ENCODE measurements around the gene OPCML.

OPCML gene

GRCh38 chr11:133409799-133410198 lies 122.5 kb downstream of the OPCML start:
- no peak overlapping the region for H3K4me3 ChIP-seq (ENCODE audit: low read length in 2 of 2)
- no peak overlapping the region for H3K18ac ChIP-seq (ENCODE audit: low read length)
- H2BK12ac ChIP-seq (ENCODE audit: low read length), result no peak overlapping the region
- H3K36me3 ChIP-seq (replicated peaks in 1 of 2; ENCODE audit: control insufficient read depth in 2 of 2, insufficient read depth in 2 of 2, low read length in 2 of 2), result no peaks in the 10 kb centered on the region
- H3K27ac ChIP-seq (replicated peaks; ENCODE audit: low read length), result no peak overlapping the region
- no peak overlapping the region for H3K4me2 ChIP-seq (ENCODE audit: insufficient read depth, low read length, poor library complexity, severe bottlenecking)
- H3K23ac ChIP-seq (ENCODE audit: low read depth, low read length, poor library complexity), result no peak overlapping the region
- no peak overlapping the region for H2BK5ac ChIP-seq (ENCODE audit: low read length)
- H3K9me3 ChIP-seq (replicated peaks in 1 of 2; ENCODE audit: control insufficient read depth in 2 of 2, insufficient read depth in 1 of 2, low read depth in 1 of 2, low read length in 2 of 2), result no peaks in the 10 kb centered on the region
- H3K9ac ChIP-seq (ENCODE audit: low read depth, low read length, poor library complexity), result no peak overlapping the region
- H3K14ac ChIP-seq (ENCODE audit: low read length), result no peak overlapping the region
- no peak overlapping the region for H2AK5ac ChIP-seq (ENCODE audit: low read depth, low read length)
- H4K8ac ChIP-seq (ENCODE audit: low read depth, low read length), result no peak overlapping the region
- DNase-seq (ENCODE audit: low spot score), result no peak
- H2AFZ ChIP-seq (ENCODE audit: low read length), result no peak overlapping the region
- H3K79me1 ChIP-seq (ENCODE audit: low read depth, low read length), result no peaks in the 10 kb centered on the region
- no peak overlapping the region for H2BK120ac ChIP-seq (ENCODE audit: low read depth, low read length)
- H4K91ac ChIP-seq (ENCODE audit: low read depth, low read length, poor library complexity), result no peak overlapping the region
- no CpG with 5 or more reads among the region's 5 CpGs for WGBS, 2 donors (ENCODE audit: extremely low coverage in 2 of 2, insufficient read length in 2 of 2, insufficient replicate concordance in 1 of 2)
- H2BK15ac ChIP-seq (ENCODE audit: low read length), result no peak overlapping the region
- peaks cover 5 to 14% of the 10 kb centered on the region in 2 donors for H3K4me1 ChIP-seq (ENCODE audit: control insufficient read depth in 2 of 2, insufficient read depth in 1 of 2, low read depth in 1 of 2, low read length in 2 of 2)
- H3K4ac ChIP-seq (ENCODE audit: low read length), result no peak overlapping the region
- H3K27me3 ChIP-seq (ENCODE audit: control insufficient read depth in 3 of 3, insufficient read depth in 3 of 3, low read depth in 1 of 3, low read length in 3 of 3), result no peaks in the 10 kb centered on the region

DNA sequence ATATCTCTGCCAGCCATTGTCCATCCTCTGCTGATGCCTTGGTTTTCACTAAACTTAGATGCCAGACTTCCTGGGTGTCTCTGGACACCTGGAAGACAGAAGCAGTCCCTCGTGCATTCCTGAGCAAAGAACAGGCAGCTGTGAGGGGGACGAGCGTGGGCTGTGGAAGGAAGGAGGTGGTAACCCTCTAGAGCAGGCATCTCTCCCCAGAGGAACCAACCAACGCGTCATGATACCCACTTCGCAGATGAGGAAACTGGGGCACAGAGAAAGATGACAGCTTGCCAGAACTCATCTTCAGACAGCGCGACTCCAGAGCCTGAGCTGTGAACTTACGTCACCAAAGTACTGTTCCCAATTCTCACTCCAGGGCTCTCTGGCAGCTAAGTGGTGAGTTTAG lies 123.4 kb downstream of the OPCML start:
- H3K27me3 ChIP-seq (ENCODE audit: control insufficient read depth in 3 of 3, insufficient read depth in 3 of 3, low read depth in 1 of 3, low read length in 3 of 3), result no peaks in the 10 kb centered on the region
- no peak overlapping the region for H2BK15ac ChIP-seq (ENCODE audit: low read length)
- H2BK12ac ChIP-seq (ENCODE audit: low read length), result no peak overlapping the region
- H4K91ac ChIP-seq (ENCODE audit: low read depth, low read length, poor library complexity), result no peak overlapping the region
- no peak overlapping the region for H2BK120ac ChIP-seq (ENCODE audit: low read depth, low read length)
- no peak overlapping the region for H3K14ac ChIP-seq (ENCODE audit: low read length)
- H2AK5ac ChIP-seq (ENCODE audit: low read depth, low read length), result no peak overlapping the region
- H3K9ac ChIP-seq (ENCODE audit: low read depth, low read length, poor library complexity), result no peak overlapping the region
- H3K4me1 ChIP-seq (ENCODE audit: control insufficient read depth in 2 of 2, insufficient read depth in 1 of 2, low read depth in 1 of 2, low read length in 2 of 2), result peaks cover 5 to 14% of the 10 kb centered on the region in 2 donors
- WGBS, 2 donors (ENCODE audit: extremely low coverage in 2 of 2, insufficient read length in 2 of 2, insufficient replicate concordance in 1 of 2), result no CpG with 5 or more reads among the region's 9 CpGs
- H2BK5ac ChIP-seq (ENCODE audit: low read length), result no peak overlapping the region
- no peak overlapping the region for H2AFZ ChIP-seq (ENCODE audit: low read length)
- H3K4me3 ChIP-seq (ENCODE audit: low read length in 2 of 2), result no peak overlapping the region
- H3K23ac ChIP-seq (ENCODE audit: low read depth, low read length, poor library complexity), result no peak overlapping the region
- no peaks in the 10 kb centered on the region for H3K9me3 ChIP-seq (replicated peaks in 1 of 2; ENCODE audit: control insufficient read depth in 2 of 2, insufficient read depth in 1 of 2, low read depth in 1 of 2, low read length in 2 of 2)
- H3K4me2 ChIP-seq (ENCODE audit: insufficient read depth, low read length, poor library complexity, severe bottlenecking), result no peak overlapping the region
- H4K8ac ChIP-seq (ENCODE audit: low read depth, low read length), result no peak overlapping the region
- peaks cover 1% of the 10 kb centered on the region for H3K79me1 ChIP-seq (ENCODE audit: low read depth, low read length)
- no peaks in the 10 kb centered on the region for H3K36me3 ChIP-seq (replicated peaks in 1 of 2; ENCODE audit: control insufficient read depth in 2 of 2, insufficient read depth in 2 of 2, low read length in 2 of 2)
- no peak for DNase-seq (ENCODE audit: low spot score)
- H3K4ac ChIP-seq (ENCODE audit: low read length), result no peak overlapping the region
- H3K27ac ChIP-seq (replicated peaks; ENCODE audit: low read length), result no peak overlapping the region
- no peak overlapping the region for H3K18ac ChIP-seq (ENCODE audit: low read length)

- H2AK5ac ChIP-seq (ENCODE audit: low read depth, low read length), result no peak overlapping the region
- H3K4me1 ChIP-seq (ENCODE audit: control insufficient read depth in 2 of 2, insufficient read depth in 1 of 2, low read depth in 1 of 2, low read length in 2 of 2), result peaks cover 5 to 14% of the 10 kb centered on the region in 2 donors
- no peak overlapping the region for H4K8ac ChIP-seq (ENCODE audit: low read depth, low read length)
- H2BK12ac ChIP-seq (ENCODE audit: low read length), result no peak overlapping the region
- no peaks in the 10 kb centered on the region for H3K36me3 ChIP-seq (replicated peaks in 1 of 2; ENCODE audit: control insufficient read depth in 2 of 2, insufficient read depth in 2 of 2, low read length in 2 of 2)
- H2BK15ac ChIP-seq (ENCODE audit: low read length), result no peak overlapping the region
- no peak overlapping the region for H3K14ac ChIP-seq (ENCODE audit: low read length)
- no peak overlapping the region for H2BK120ac ChIP-seq (ENCODE audit: low read depth, low read length)
- WGBS, 2 donors (ENCODE audit: extremely low coverage in 2 of 2, insufficient read length in 2 of 2, insufficient replicate concordance in 1 of 2), result no CpG with 5 or more reads among the region's 3 CpGs
- no peak overlapping the region for H2BK5ac ChIP-seq (ENCODE audit: low read length)
- H3K9me3 ChIP-seq (replicated peaks in 1 of 2; ENCODE audit: control insufficient read depth in 2 of 2, insufficient read depth in 1 of 2, low read depth in 1 of 2, low read length in 2 of 2), result no peaks in the 10 kb centered on the region
- H3K4me2 ChIP-seq (ENCODE audit: insufficient read depth, low read length, poor library complexity, severe bottlenecking), result no peak overlapping the region
- H4K91ac ChIP-seq (ENCODE audit: low read depth, low read length, poor library complexity), result no peak overlapping the region
- H3K4me3 ChIP-seq (ENCODE audit: low read length in 2 of 2), result no peak overlapping the region
- no peak overlapping the region for H3K4ac ChIP-seq (ENCODE audit: low read length)
- no peak for DNase-seq (ENCODE audit: low spot score)
- H3K27ac ChIP-seq (replicated peaks; ENCODE audit: low read length), result no peak overlapping the region
- no peak overlapping the region for H3K23ac ChIP-seq (ENCODE audit: low read depth, low read length, poor library complexity)
- H3K27me3 ChIP-seq (ENCODE audit: control insufficient read depth in 3 of 3, insufficient read depth in 3 of 3, low read depth in 1 of 3, low read length in 3 of 3), result no peaks in the 10 kb centered on the region
- peaks cover 1% of the 10 kb centered on the region for H3K79me1 ChIP-seq (ENCODE audit: low read depth, low read length)
- H2AFZ ChIP-seq (ENCODE audit: low read length), result no peak overlapping the region
- no peak overlapping the region for H3K18ac ChIP-seq (ENCODE audit: low read length)
- no peak overlapping the region for H3K9ac ChIP-seq (ENCODE audit: low read depth, low read length, poor library complexity)
These were observed 123.9 kb downstream of the OPCML start for GRCh38 chr11:133408402-133408801.

GRCh38 chr11:133406489-133406888 lies 125.8 kb downstream of the OPCML start:
- no CpG with 5 or more reads among the region's 4 CpGs for WGBS, 2 donors (ENCODE audit: extremely low coverage in 2 of 2, insufficient read length in 2 of 2, insufficient replicate concordance in 1 of 2)
- H3K9ac ChIP-seq (ENCODE audit: low read depth, low read length, poor library complexity), result no peak overlapping the region

More at GRCh38 chr11:133406489-133406888, 125.8 kb downstream of the OPCML start:
- Histone ChIP-seq H3K4me3 (ENCODE audit: low read length in 2 of 2) (no peak overlapping the region), H2BK5ac (ENCODE audit: low read length) (no peak overlapping the region), H3K14ac (ENCODE audit: low read length) (no peak overlapping the region), H4K8ac (ENCODE audit: low read depth, low read length) (no peak overlapping the region), H3K18ac (ENCODE audit: low read length) (no peak overlapping the region), H4K91ac (ENCODE audit: low read depth, low read length, poor library complexity) (no peak overlapping the region), H3K27me3 (ENCODE audit: control insufficient read depth in 3 of 3, insufficient read depth in 3 of 3, low read depth in 1 of 3, low read length in 3 of 3) (no peaks in the 10 kb centered on the region), H3K4me2 (ENCODE audit: insufficient read depth, low read length, poor library complexity, severe bottlenecking) (no peak overlapping the region), H3K23ac (ENCODE audit: low read depth, low read length, poor library complexity) (no peak overlapping the region), H3K4me1 (ENCODE audit: control insufficient read depth in 2 of 2, insufficient read depth in 1 of 2, low read depth in 1 of 2, low read length in 2 of 2) (peaks cover 2 to 11% of the 10 kb centered on the region in 2 donors), H2BK12ac (ENCODE audit: low read length) (no peak overlapping the region), H3K27ac (replicated peaks; ENCODE audit: low read length) (no peak overlapping the region), H2AK5ac (ENCODE audit: low read depth, low read length) (no peak overlapping the region), H3K36me3 (replicated peaks in 1 of 2; ENCODE audit: control insufficient read depth in 2 of 2, insufficient read depth in 2 of 2, low read length in 2 of 2) (no peaks in the 10 kb centered on the region), H2AFZ (ENCODE audit: low read length) (no peak overlapping the region), H3K79me1 (ENCODE audit: low read depth, low read length) (peaks cover 1% of the 10 kb centered on the region), H2BK15ac (ENCODE audit: low read length) (no peak overlapping the region), H3K4ac (ENCODE audit: low read length) (no peak overlapping the region), H2BK120ac (ENCODE audit: low read depth, low read length) (no peak overlapping the region), H3K9me3 (replicated peaks in 1 of 2; ENCODE audit: control insufficient read depth in 2 of 2, insufficient read depth in 1 of 2, low read depth in 1 of 2, low read length in 2 of 2) (no peaks in the 10 kb centered on the region)
- no peak for DNase-seq (ENCODE audit: low spot score)
